ENCODE data around the gene HOXD4.

- no peak for TF ChIP-seq CTCF (IDR thresholded peaks at IDR 0.05)
- no peak for TF ChIP-seq POLR2A (IDR thresholded peaks at IDR 0.05)
- TF ChIP-seq EP300 (IDR thresholded peaks at IDR 0.05) = no peak
- no peak for TF ChIP-seq POLR2AphosphoS5 (IDR thresholded peaks at IDR 0.05)
Measured at GRCh38 chr2:176169181-176169580, 17.8 kb downstream of the HOXD4 start.

Measured in sigmoid colon (tissue), 4 donors.